T-helper 9 cell (primary cell): ENCODE measurements around the gene SGIP1.

Experiments used
- DNase-seq: peaks from one replicate; pipeline ENCODE4 v3.0.0-alpha.2; 2020

SGIP1 gene

DNA sequence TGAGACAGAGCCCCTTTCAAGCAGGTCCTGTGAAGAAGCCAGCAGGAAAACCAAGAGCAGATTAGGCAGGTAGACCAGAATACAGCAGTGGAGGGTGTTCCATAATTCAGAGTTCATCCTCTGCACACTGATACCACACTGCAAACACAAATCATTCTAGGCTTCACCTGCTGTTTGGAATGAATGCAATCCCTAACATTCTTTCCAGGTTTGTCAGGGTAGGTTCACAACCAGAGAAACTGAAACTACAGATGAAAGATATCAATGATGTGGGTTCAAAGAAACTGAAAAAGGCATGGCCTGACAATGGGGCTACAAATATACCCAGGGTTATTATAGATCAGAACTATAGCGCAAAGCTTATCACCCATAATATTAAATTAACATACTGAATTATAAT is 8.9 kb upstream of the SGIP1 start:
- DNase-seq, result no peak

DNA sequence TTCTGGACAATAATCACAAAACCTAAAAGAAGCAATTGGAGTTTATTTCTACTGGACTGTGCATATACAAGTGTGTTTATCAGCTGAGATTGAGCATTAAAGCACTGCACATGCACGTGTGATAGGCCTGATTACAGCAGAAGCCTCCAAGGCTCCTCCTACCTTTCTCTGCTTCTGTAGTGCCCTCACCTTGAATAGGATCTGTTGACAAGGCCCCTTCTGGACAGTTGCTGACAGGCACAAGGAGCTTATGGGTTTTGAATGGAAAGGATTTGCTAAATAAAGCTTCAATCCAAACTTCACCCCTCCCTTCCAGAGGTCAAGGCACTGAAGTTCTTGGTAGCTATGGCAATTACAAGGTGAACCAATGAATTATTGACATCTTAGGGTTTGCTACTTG is 7.9 kb upstream of the SGIP1 start:
- no peak for DNase-seq

DNA sequence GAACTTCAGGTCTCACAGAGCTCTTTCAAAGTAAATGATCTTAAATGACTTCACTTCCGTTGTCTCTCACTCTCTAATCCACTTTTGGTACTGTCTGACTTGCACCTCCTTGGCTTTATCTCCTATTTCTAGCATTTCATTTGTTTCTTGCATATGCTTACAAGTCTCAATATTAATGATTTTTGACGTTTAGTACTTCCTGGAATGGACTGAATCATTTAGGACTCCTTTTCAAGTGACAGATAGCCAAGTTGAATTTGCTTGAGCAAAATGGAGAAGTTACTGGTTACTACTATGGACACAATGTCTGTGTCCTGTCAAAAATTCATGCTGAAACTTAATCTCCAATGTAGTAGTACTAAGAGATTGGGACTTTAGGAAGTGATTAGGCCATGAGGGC is 7.0 kb upstream of the SGIP1 start:
- no peak for DNase-seq

DNA sequence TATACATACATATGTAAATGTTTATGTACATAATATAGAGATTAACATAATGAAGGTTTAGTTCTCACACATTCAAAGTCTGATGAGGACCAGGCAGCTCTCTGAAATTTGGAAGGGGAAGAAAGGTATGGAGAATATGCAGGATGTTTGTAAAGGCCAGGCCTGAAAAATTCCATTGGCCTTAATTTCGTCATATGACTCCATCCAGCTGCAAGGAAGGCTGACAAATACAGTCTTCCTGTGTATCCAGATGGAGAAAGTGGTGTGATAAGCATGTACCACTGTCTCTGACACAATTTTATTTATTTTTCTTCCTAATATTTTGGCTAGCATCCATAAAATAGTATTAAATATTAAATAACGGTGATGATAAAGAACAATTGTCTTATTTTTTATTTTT is 6.3 kb upstream of the SGIP1 start:
- no peak for DNase-seq

DNA sequence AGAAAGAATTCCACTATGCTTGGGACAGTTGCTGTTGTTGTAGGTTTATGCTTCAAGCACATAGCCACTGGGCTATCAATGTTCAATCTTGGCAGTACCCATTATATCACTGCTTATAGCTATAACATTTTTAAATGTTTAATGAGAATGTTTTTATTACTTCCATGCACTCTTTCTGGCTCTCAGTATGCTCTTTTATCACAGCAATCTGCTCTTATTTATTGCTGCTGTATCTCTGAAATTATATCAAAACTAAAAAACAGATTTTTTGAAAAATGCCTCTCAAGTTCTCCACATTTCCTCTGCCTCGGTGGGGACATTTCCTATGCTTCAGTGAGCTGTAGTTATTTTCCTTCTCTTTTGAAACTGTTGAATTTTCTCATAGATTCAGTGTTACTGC is 5.4 kb upstream of the SGIP1 start:
- no peak for DNase-seq

DNA sequence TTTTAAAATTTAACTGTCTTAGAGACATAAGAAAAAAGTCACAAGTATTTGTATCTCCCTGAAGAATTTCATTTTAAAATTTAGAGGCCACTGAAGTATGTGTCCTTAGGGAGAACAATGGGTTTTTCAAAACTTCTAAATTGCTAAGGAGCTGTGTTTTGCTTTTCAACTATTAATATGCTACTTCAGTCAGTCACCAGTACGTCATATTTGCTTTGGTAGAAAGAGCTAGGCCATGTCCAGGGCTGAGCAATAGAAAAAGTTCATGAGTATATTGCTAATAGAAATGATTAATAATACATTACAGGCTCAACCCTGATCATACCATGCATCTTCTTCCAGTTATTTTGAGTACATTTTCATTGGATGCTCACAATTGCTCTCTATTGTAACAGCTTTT is 1.7 kb upstream of the SGIP1 start:
- no peak for DNase-seq

DNA sequence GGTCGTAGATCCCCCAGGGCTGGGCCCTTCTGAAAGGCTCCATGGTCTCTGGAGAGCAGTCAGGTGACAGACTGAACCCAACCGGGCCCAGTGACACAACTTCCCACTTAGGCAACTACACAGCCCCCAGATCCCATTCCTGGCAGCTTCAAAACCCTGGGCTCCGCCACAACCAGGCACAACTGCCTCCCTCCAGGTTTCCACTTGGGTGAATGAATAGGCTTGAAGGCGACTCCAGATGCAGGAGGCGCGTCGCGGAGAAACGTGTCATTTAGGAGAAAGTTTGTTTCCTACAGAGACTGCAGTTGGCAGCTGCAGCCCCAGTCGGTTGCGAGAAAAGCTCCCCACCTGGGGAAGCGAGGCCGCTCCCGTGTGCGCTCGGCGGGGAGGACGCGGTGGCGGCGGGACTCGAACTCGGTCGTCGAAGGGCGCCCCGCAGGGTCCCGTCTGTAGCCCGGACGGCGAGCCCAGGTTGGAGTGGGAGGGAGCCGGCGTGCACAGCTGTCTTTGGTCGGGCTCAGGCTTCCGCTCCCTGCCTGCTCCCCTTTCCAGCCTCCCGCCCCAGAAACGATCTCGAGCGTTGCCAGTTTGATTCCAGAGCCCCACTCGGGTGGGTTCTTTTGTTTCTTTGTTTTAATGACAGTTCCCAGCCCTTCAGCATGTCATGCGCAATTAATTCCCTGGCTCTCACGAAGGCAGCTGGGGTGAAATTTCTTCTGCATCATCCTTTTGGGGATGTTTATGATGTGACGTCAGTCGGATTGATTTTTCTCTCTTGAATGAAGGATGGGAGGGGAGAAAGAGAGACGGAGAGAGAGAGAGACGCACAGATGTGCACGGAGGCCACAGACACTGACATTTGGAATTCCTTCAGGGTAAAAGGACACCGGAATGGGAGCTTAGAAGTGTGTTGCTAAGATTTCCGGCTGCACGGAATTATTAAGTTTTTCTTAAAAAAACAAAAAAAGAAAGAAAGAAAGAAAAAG is 862 bp upstream of the SGIP1 start:
- no peak for DNase-seq

DNA sequence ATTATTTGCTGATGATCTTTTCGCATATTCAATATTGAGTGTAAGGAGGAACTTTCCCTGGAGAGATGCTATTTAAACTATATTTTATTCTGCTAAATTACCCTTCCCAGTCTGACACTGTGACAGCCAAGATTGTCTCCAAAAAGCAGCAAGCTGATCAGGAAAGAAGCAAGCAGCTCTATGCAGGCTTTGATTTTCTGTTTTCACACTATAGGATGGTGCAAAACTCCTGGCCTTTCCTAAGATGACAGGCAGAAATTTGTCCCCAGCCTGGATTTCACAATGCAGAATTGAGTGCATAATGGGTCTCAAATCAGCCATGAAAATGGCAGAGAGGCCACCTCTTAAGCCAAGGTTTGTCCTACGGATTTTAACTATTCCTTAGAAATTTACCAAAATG is 1.1 kb downstream of the SGIP1 start:
- no peak for DNase-seq

DNA sequence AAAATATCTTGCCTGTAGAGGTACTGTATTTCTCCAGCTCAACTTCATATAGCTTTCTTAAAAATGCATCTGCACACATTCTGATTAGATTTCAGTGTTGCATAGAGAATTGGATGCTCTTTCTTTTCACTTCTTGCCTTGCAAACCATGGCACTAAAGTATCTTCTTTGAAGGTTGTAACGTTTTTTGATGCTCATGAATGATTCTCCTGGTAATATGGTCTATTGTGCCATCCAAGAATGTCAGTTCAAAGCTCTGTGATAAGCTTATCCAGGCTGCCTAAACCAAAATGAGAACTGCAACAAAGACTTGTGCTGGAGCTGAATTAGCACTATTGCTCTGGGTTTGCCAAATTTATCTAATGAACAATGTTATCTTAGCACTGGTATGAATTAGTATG is 1.9 kb downstream of the SGIP1 start:
- DNase-seq, result no peak

DNA sequence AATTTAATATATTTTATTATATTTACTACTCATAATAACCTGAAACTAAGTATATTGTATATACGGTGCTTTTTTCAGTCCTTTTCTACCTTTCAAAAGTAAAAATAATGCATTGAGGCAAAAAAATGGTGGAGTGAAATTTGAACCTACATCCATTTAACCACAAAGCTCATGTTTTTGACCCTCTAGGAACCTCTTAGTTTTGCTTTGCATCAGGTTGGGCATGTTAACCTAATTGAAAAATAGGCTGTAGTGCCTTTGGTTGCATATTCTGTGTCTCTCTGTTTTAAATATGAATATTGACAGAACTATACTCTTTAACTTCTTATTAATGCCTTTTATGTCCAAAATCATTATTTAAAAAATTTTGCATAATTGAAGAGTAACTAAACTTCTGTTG is 3.8 kb downstream of the SGIP1 start:
- DNase-seq, result no peak

DNA sequence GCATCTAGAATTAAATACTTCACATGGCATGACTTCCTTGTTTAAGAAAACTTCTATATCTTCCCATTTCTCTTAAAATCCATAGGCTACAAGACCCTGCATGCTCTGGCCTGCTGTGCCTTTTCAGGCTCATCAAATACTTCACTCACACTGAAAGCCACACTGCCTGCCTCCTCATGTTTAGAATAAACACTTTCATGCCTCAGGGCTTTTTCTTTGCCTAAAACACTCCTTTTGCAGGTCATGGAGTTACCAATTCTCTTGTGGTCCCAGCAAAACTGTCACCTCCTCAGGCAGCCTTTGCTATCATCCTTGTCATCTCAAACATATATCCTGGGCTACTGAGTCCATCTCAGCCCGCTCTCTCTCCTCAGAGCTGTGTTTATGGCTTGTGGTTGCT is 5.5 kb downstream of the SGIP1 start:
- DNase-seq, result no peak

DNA sequence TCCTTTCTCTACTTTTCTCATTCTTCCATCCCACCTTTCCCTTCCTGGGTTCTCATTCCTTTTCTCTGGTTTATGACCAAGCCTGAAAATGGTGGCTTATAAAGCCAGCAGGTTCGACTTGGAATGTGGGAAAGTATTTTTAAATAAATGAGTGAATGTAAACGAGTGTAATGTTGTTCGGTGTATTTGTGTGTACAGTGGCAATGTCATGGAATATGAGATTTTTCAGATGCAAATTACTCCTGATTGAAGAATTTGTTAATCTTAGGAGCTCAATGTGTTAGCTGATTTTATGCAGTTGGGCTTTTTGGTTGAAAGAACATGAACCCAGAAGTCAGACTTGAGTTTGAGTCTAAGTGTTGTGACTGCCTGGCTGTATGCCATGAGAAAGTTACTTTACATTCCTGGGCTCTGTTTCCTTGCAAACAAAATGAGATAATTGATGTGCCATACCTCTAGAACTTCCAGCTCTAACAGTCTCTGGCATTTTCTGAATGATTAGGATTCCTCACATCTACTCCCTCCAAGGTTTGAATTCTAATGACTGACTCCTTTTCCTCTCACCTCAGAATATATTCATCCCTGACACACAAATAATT is 6.6 kb downstream of the SGIP1 start:
- DNase-seq, result no peak

DNA sequence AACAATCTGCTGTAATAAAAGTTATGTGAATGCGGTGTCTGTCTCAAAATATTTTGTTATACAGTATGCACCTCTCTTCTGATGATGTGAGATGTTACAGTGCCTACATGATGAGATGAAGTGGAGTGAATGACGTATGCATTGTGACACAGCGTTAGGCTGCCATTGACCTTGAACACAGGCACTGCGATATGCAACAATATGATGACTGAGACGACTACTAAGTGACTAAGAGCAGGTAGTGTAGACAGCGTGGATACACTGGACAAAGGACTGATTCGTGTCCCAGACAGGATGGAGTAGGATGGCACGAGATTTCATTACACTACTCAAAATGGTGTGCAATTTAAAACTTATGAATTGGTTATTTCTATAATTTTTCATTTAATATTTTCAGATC is 8.4 kb downstream of the SGIP1 start:
- no peak for DNase-seq

DNA sequence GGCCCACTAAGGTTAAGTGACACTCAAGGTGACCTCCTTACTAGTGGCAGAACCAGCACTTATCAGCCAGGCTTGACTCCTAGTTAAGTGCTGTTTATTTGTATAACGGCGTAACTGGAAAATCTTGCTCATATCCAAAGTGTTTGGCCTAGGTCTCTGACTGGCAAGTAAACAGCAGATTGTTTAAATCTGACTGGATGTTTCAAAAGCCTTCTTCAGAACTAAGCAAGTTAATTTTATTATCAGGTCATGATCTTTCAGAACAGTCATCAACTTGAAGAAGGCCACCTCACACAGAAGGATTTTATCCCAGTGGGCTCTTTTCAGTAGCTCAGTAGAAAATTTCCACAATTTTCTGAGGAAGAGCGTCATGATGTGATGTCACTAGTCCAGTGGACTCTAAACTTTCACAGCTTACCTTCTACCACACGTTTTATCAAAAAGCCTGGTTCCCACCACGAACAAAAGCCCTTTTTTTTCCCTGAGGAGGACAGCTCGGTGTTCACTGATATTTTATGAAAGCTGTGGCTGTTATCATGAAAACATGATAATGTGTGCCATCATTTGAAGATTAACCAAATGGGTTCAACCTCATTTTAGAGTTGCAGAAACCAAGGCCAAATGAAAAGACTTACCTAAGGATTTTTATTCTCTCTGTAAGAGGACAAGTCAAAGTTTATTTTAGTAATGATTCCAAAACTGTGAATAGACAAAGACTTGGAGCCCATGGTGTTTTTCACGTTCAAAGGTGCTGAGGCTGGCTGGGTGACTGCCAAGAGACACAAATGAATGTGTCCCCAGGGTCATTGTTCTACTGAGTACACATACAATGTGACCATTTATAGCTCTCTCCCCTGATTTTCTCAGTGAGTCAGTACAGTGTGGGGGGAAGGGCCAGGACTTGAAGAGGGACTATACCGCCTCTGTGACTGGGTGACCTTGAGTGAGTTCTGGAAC is 9.1 kb downstream of the SGIP1 start:
- DNase-seq, result no peak

DNA sequence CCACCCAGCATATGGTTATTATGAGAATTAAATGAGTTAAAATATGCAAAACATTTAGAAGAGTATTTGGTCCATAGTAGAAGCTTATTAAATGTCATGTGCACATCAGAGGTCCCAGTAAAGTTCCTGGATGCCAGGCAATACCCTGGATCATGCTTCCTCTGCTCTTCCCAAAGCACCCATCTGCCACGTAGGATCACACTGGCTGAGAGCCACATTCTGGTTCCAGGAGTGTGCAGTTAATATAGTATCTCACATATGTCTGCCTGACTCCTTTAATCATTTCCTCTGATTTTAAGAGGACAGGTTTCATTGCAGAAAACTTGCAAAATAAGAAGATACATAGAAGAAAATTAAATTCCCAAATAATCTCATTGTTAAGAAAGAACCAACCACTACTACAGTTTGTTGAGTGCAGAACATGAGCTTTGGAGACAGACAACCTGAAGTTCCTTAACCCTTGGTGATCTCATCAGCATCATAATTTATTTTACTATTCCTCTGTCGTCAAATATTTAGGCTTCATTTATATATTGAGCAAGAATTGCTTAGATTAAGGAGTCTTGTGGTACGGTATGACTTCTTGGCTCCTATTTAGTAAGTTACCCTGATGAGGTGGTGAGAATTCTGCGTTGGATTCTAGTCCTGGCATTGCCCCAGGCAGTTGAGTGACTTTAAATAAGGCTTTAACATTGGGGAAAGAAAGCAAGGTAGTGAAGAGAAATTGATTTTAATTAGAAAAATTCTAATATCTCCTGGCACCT is 12.3 kb downstream of the SGIP1 start:
- DNase-seq, result no peak

DNA sequence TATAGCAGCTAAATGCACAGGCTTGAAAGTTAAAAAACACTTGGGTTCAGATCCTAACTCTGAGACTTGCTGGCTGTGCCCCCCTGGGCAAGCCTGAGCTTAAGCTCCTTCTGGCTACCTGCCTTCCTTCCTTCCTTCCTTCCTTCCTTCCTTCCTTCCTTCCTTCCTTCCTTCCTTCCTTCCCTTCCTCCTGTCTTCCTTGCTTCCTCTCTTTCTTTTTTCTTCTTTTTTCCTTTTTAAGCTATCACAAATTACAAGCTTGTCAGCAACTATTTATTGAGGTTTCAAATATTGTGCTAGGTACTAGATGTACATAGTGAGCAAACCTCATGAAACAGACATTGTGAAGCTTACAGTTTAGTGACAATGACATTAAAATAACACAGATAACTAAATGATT is 15.1 kb downstream of the SGIP1 start:
- DNase-seq, result no peak

DNA sequence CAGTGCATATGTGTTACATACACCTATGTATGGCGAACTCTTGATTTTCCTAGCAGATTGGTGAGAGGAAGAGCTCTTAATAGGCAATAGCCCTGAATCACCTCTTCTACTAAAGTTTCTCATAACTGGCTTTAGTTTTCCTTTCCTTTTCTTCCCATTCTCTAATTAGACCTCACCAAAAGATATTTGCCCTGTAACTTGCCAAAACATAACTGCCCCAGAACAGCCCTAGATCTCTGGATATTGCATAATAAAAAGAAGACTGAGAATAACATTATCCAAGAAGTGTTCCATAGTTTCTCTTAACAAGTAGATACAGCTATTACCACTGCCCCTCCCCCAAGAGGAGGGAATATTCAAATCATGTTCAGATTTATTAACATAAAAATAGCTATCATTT is 16.3 kb downstream of the SGIP1 start:
- no peak for DNase-seq

DNA sequence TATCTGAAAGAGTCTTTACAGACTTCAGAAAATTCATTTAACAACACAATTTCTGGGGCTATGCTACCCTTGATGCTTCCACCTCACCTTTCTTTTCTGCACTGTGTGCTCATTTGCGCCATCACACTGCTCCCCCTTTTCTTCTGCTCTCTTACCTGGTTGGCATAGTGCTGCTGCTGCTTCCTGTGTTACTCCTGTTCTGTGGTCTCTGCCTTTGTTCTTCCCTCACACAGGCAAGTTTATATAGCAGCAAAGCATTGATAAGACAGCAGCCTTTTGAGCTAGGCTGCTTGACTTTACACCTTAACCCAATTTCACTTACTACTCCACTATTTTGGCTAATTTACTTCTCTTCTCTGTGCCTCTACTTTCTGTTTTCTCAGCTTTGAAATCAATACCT is 18.3 kb downstream of the SGIP1 start:
- no peak for DNase-seq

DNA sequence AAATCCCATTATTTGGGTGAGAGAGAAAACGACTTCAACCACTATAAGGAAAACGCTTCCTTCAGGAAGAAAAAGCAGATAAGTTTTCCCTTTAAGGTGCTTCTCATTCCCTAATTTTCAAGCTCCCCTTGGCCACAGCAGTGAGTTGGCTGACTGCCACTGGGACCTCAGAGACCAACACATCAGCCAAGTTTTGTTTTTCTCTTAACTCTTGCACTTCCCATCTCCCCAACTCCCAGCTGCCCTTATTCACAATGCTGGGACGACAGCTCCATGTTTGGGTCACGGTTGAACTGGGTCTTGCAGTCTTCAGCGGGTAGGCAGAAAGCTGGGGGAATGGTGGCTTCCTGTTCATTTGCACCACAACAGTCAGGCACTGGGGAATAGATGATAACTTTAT is 18.9 kb downstream of the SGIP1 start:
- DNase-seq, result no peak

DNA sequence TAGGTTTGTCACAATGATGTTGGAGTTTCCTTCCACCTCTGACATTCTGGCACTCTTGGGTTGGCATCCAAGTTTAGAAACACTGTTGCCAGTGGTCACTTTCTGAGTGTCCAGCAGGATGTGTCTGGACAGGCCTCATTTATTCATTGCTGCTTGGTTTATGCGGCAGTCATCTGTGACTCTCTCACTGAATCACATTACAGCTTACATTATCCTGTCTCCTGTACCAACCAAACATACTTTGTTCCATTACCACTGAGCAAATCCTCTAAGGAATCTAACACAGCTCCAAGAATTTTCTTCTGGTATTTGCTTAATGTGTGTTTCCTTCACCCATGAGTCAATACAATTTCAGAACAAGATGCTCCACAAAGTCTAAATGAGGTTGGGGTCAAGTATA is 19.9 kb downstream of the SGIP1 start:
- DNase-seq, result no peak

DNA sequence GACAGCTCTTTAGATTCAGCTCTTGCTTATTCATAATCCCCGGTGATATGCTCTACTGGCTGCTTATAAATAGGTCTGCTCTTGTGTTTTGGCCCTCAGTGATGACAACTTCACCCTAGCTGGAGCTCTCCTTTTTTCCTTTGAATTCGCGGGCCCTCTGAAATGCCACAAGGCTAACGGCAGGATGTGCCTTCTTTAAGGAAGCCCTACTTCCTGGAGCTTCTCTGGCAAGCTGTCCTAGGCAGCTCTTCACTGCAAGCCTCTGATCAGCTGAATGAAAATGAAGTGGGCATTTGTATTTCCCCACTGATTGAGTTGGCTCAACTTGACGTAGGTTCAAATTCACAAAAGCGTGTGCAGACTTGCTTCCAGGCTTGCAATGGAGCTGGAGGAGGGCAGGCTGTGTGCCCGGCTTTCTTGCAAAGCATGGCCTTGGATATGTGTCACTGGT is 22.2 kb downstream of the SGIP1 start:
- no peak for DNase-seq

DNA sequence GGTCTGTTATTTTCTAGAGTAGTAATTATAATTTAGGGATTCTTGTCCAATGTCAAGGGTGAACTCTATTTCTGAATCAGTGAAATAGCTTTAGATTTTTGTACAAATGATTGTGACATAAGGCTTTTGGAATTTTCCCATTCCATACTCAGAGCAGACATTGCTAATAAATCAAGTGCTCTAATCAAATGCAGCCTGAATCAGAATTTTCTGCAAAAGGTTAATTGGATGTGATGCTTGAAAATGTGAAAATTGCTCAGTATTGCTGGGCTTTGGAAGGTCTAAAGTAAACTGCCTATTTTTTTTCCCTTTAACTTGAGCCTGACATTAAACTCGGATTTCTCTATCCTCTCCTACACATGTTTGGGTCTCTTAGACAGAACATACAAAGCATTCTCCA is 23.2 kb downstream of the SGIP1 start:
- DNase-seq, result no peak

DNA sequence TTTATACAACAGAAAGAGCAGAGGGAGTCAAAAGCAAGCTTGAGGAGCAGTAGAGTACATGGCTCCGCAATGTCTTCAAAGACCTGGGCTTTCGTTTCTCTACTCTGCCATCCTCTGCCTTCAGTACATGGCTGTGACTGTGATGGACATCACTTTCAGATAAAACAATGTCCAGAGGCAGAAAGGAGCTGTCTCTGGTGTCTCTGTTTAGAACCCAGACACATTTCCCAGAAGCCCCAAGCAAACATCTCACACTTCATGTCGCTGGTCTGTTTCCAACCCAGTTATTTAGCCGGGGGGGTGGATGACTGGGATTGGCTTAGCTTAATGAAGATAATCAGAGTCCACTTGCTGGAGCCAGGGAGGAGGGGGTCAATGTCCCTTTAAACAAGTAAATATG is 25.6 kb downstream of the SGIP1 start:
- DNase-seq, result no peak
